SK-N-SH (cell line): ENCODE data around the gene RXYLT1. TPM values are rescaled to one million over a fixed set of nuclear protein-coding genes. Genes with fewer than 3 reads are reported as not detected.

Experiments used
- CTCF ChIA-PET: fragments of 300-600, 350-600 bp; formaldehyde crosslinking; extraction: SDS; loops from one replicate; lab custom pipeline; 2021; lab: Yijun Ruan, JAX
- POLR2A ChIA-PET: fragments of 350-600 bp; sonication (Branson Sonifier 250); formaldehyde crosslinking; extraction: SDS; loops from one replicate; lab custom pipeline; 2020; ENCODE audit warnings: antibody characterized with exemption, inconsistent platforms; lab: Yijun Ruan, JAX
- DNase-seq: peaks from one replicate; pipeline ENCODE4 v3.0.0; 2012
- H2AFZ ChIP-seq: fragments of 200-600 bp; sonication (generic); 2 replicates; pipeline ENCODE4 v1.8.1; 2016; ENCODE audit warnings: antibody characterized with exemption, mild to moderate bottlenecking, low read depth
- H3F3A ChIP-seq: fragments of 200-600 bp; sonication (generic); replicated peaks from 2 replicates; pipeline ENCODE3; 2016; ENCODE audit warnings: antibody characterized with exemption, mild to moderate bottlenecking; ENCODE audit not compliant: insufficient read depth
- H3K27ac ChIP-seq, 2 experiments: fragments of 200-500 bp in 1 of 2; fragments of 200-600 bp in 1 of 2; sonication (Bioruptor generic) in 1 of 2; sonication (generic), shearing (Covaris generic) in 1 of 2; 2 replicates each; pipeline versions ENCODE4 v1.5.1 to v1.6.1; 2014 to 2016; ENCODE audit warnings: low read depth in 2 of 2, inconsistent platforms in 1 of 2, low read length in 1 of 2, mild to moderate bottlenecking in 1 of 2, mixed read lengths in 1 of 2
- H3K27me3 ChIP-seq: fragments of 200-600 bp; sonication (generic), shearing (Covaris generic); 2 replicates; pipeline ENCODE4 v1.6.1; 2016; ENCODE audit warnings: mixed run types; ENCODE audit not compliant: insufficient read depth
- H3K36me3 ChIP-seq, 2 experiments: fragments of 200-500 bp in 1 of 2; fragments of 200-600 bp in 1 of 2; sonication (Bioruptor generic) in 1 of 2; sonication (generic) in 1 of 2; replicated peaks in 1 of 2; 2 replicates each; pipeline versions ENCODE3 to v1.5.1; 2014 to 2016; ENCODE audit warnings: low read length in 1 of 2, mild to moderate bottlenecking in 1 of 2; ENCODE audit not compliant: insufficient read depth in 2 of 2, control insufficient read depth in 1 of 2
- H3K4me1 ChIP-seq, 2 experiments: fragments of 200-500 bp in 1 of 2; fragments of 200-600 bp in 1 of 2; sonication (Bioruptor generic) in 1 of 2; sonication (generic), shearing (Covaris generic) in 1 of 2; 2 replicates each; pipeline versions ENCODE4 v1.5.1 to v1.6.1; 2014 to 2016; ENCODE audit warnings: low read depth in 1 of 2, low read length in 1 of 2, mixed run types in 1 of 2; ENCODE audit not compliant: insufficient read depth in 2 of 2, control insufficient read depth in 1 of 2
- H3K4me2 ChIP-seq: fragments of 200-600 bp; sonication (generic), shearing (Covaris generic); 2 replicates; pipeline ENCODE4 v1.6.1; 2017; ENCODE audit warnings: mixed run types
- H3K4me3 ChIP-seq, 2 experiments: fragments of 200-500 bp in 1 of 2; fragments of 200-600 bp in 1 of 2; sonication (Bioruptor generic) in 1 of 2; sonication (generic), shearing (Covaris generic) in 1 of 2; 2 replicates each; pipeline versions ENCODE4 v1.5.1 to v1.8.1; 2014 to 2016; ENCODE audit warnings: low read depth in 2 of 2, inconsistent platforms in 1 of 2, low read length in 1 of 2, mild to moderate bottlenecking in 1 of 2, mixed read lengths in 1 of 2, moderate library complexity in 1 of 2
- H3K79me2 ChIP-seq: fragments of 200-600 bp; sonication (generic); 2 replicates; pipeline ENCODE4 v1.8.1; 2017; ENCODE audit warnings: mild to moderate bottlenecking; ENCODE audit not compliant: insufficient read depth
- H3K9ac ChIP-seq: fragments of 200-600 bp; sonication (generic); 2 replicates; pipeline ENCODE4 v1.6.1; 2017; ENCODE audit warnings: mixed run types
- H3K9me2 ChIP-seq: fragments of 200-600 bp; sonication (generic); 2 replicates; pipeline ENCODE4 v1.6.1; 2017; ENCODE audit warnings: mixed run types
- H3K9me3 ChIP-seq: fragments of 200-600 bp; sonication (generic); 2 replicates; pipeline ENCODE4 v1.6.1; 2017; ENCODE audit warnings: mixed run types, mild to moderate bottlenecking, moderate library complexity
- H4K20me1 ChIP-seq: fragments of 200-600 bp; sonication (generic); 2 replicates; pipeline ENCODE4 v1.6.1; 2017; ENCODE audit warnings: mild to moderate bottlenecking, mixed run types; ENCODE audit not compliant: insufficient read depth
- EZH2phosphoT487 ChIP-seq: fragments of 200-600 bp; sonication (generic); IDR thresholded peaks from 2 replicates; pipeline ENCODE4 v1.6.1; 2017; ENCODE audit warnings: low read depth, mixed run types, mild to moderate bottlenecking, antibody characterized with exemption, moderate library complexity, borderline replicate concordance
- FOXM1 ChIP-seq: IDR thresholded peaks from 2 replicates; pipeline ENCODE4 v1.4.0; 2012; ENCODE audit warnings: low read depth, mild to moderate bottlenecking
- GABPA ChIP-seq: IDR thresholded peaks from 2 replicates; pipeline ENCODE4 v1.4.0; 2012; ENCODE audit warnings: low read depth, mild to moderate bottlenecking
- GATA2 ChIP-seq: sonication (generic); formaldehyde crosslinking; IDR thresholded peaks from 2 replicates; pipeline ENCODE4 v1.5.0; 2020; ENCODE audit warnings: mild to moderate bottlenecking, missing genetic modification reagents
- JUND ChIP-seq: IDR thresholded peaks from 2 replicates; pipeline ENCODE4 v1.4.0; 2012
- MEF2A ChIP-seq: IDR thresholded peaks from 2 replicates; pipeline ENCODE4 v1.4.0; 2012; ENCODE audit warnings: low read depth, borderline replicate concordance
- MXI1 ChIP-seq: IDR thresholded peaks from 2 replicates; pipeline ENCODE4 v1.6.1; 2012; ENCODE audit warnings: mild to moderate bottlenecking, low read depth, low read length, improper control_type of control experiment
- NRF1 ChIP-seq: IDR thresholded peaks from 2 replicates; pipeline ENCODE4 v1.6.1; 2012; ENCODE audit warnings: low read depth, mild to moderate bottlenecking, low read length
- POLR2AphosphoS5 ChIP-seq: IDR thresholded peaks from 2 replicates; pipeline ENCODE4 v1.6.1; 2012; ENCODE audit warnings: low read depth, low read length
- RAD21 ChIP-seq: IDR thresholded peaks from 2 replicates; pipeline ENCODE4 v1.6.1; 2012; ENCODE audit warnings: mild to moderate bottlenecking, low read length
- RCOR1 ChIP-seq: fragments of 150-350 bp; IDR thresholded peaks from 2 replicates; pipeline ENCODE4 v1.6.1; 2017; ENCODE audit warnings: antibody characterized with exemption, low read length
- SMC3 ChIP-seq: IDR thresholded peaks from 2 replicates; pipeline ENCODE4 v1.6.1; 2012; ENCODE audit warnings: low read depth, low read length, improper control_type of control experiment
- TEAD4 ChIP-seq: IDR thresholded peaks from 2 replicates; pipeline ENCODE4 v1.4.0; 2012; ENCODE audit warnings: mild to moderate bottlenecking, borderline replicate concordance; ENCODE audit not compliant: insufficient read depth
- YY1 ChIP-seq: IDR thresholded peaks from 2 replicates; pipeline ENCODE4 v1.4.0; 2012; ENCODE audit warnings: low read depth, mild to moderate bottlenecking
- WGBS: methylation state at CpG from one replicate; pipeline ENCODE4 v1.1.6; 2017; ENCODE audit warnings: low lambda C conversion rate; 5-methylcytosine and 5-hydroxymethylcytosine counted together
- polyA plus RNA-seq, 3 experiments: library from polyadenylated mRNA; depleted of rRNA; stranded (reverse); fragments of >200 nt; gene quantifications; 2 replicates each; pipeline ENCODE4 v1.2.3, GENCODE V29; 2012
- TF ChIP-seq, protein P1 (sequence below): fragments of 150-350 bp; IDR thresholded peaks from 2 replicates; pipeline ENCODE4 v1.6.1; 2017; ENCODE audit warnings: antibody characterized with exemption, low read length, low read depth, borderline replicate concordance
- TF ChIP-seq, protein P2 (sequence below): IDR thresholded peaks from 2 replicates; pipeline ENCODE4 v1.4.0; 2012; ENCODE audit warnings: low read depth, borderline replicate concordance
- TF ChIP-seq, protein P3 (sequence below): IDR thresholded peaks from 2 replicates; pipeline ENCODE4 v1.4.0; 2012; ENCODE audit warnings: low read depth, borderline replicate concordance
- TF ChIP-seq, protein P4 (sequence below): IDR thresholded peaks from 2 replicates; pipeline ENCODE4; 2012
- TF ChIP-seq, protein P5 (sequence below): IDR thresholded peaks from 2 replicates; pipeline ENCODE4 v1.4.0; 2012; ENCODE audit warnings: low read depth

RXYLT1 gene
- polyA plus RNA-seq, 1 of the 3 experiments (the other 2 are of a cell fraction), result 10.7 TPM

DNA sequence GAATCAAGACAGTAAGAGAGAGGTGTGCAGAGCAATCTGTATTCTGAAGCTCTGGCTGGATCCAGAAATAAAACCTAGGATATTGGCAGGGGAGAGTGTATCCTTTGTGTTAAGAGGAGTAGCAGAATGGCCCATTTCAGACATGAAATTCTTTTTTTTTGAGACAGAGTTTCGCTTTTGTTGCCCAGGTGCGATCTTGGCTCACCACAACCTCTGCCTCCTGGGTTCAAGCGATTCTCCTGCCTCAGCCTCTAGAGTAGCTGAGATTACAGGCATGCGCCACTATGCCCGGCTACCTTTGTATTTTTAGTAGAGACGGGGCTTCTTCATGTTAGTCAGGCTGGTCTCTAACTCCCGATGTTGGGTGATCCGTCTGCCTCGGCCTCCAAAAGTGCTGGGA is 58.7 kb downstream of the RXYLT1 start (continued):
- TF ChIP-seq, protein P1, sequence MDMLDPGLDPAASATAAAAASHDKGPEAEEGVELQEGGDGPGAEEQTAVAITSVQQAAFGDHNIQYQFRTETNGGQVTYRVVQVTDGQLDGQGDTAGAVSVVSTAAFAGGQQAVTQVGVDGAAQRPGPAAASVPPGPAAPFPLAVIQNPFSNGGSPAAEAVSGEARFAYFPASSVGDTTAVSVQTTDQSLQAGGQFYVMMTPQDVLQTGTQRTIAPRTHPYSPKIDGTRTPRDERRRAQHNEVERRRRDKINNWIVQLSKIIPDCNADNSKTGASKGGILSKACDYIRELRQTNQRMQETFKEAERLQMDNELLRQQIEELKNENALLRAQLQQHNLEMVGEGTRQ, result no peak
- TF ChIP-seq, all 33 proteins: peak for 0

DNA sequence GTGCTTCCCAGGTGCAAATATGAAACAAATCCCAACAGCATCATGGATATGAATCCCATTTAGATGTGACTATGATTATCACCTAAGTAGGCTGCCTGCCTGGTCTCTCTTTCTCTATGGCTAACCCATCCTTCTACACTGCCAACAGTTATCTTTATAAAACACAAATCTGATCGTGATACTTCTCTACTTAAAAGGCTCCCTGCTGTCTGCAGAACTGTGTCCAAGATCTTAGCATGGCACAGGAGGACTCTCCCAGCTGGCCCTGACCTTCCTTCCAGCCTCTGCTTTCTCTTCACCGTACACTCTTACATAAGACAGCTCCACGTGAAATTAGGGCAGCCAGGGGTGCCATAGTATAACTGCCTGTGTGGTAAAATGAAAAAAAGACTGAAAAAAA is 61.3 kb downstream of the RXYLT1 start:
- H3K9me2 ChIP-seq, result no peaks in the 10 kb centered on the region
- WGBS, result 78% methylated on average over 3 of the region's 3 CpGs
- POLR2A ChIA-PET, result no interaction called here
- H3K4me2 ChIP-seq, result no peak overlapping the region
- DNase-seq, result no peak
- no peak for TF ChIP-seq RAD21
- no peak for TF ChIP-seq RCOR1
- no peak for TF ChIP-seq TEAD4
- TF ChIP-seq, protein P2, sequence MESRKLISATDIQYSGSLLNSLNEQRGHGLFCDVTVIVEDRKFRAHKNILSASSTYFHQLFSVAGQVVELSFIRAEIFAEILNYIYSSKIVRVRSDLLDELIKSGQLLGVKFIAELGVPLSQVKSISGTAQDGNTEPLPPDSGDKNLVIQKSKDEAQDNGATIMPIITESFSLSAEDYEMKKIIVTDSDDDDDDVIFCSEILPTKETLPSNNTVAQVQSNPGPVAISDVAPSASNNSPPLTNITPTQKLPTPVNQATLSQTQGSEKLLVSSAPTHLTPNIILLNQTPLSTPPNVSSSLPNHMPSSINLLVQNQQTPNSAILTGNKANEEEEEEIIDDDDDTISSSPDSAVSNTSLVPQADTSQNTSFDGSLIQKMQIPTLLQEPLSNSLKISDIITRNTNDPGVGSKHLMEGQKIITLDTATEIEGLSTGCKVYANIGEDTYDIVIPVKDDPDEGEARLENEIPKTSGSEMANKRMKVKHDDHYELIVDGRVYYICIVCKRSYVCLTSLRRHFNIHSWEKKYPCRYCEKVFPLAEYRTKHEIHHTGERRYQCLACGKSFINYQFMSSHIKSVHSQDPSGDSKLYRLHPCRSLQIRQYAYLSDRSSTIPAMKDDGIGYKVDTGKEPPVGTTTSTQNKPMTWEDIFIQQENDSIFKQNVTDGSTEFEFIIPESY, result no peak
- H3K79me2 ChIP-seq, result peaks cover 17% of the 10 kb centered on the region
- no peak overlapping the region for H3K9ac ChIP-seq
- H2AFZ ChIP-seq, result no peak overlapping the region
- H4K20me1 ChIP-seq, result no peaks in the 10 kb centered on the region
- no peaks in the 10 kb centered on the region for H3K27me3 ChIP-seq
- CTCF ChIA-PET, result interaction anchor here (0.6 to 1.7 kb wide), 7 partner anchors 39 to 839 kb away, joined by 3 to 18 read pairs (median 3); no protein-coding TSS in a partner anchor
- no peak overlapping the region for H3K4me3 ChIP-seq
- peaks cover 0 to 2% of the 10 kb centered on the region in 2 experiments; a peak in 1 of 4 replicates for H3K4me1 ChIP-seq
- no peaks in the 10 kb centered on the region for H3K36me3 ChIP-seq
- no peaks in the 10 kb centered on the region for H3K9me3 ChIP-seq
- H3K27ac ChIP-seq, result no peak overlapping the region
- peaks cover 10% of the 10 kb centered on the region for H3F3A ChIP-seq

DNA sequence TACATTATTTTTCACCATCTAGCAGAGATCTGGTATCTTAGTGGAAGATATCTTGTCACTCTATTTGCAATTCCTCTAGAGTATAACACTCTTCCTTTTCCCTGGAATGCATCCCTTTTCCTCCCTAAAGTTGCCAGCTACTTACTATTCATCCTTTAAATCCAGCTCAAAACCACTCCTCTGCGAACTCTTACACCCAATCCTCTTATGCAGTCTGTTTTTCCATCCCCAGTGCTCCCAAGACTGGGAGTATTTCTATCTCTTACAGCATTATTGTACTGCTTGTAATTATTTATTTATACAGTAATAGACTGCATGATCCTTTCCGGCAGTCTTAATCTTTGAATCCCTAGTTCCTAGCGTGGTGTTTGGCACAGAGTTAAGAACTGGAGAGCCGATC is 61.9 kb downstream of the RXYLT1 start:
- CTCF ChIA-PET, result interaction anchor here (0.6 to 1.7 kb wide), 7 partner anchors 40 to 839 kb away, joined by 3 to 18 read pairs (median 3); no protein-coding TSS in a partner anchor
- no peaks in the 10 kb centered on the region for H3K9me3 ChIP-seq
- H3K79me2 ChIP-seq, result peaks cover 22% of the 10 kb centered on the region
- H3K27ac ChIP-seq, result no peak overlapping the region
- DNase-seq, result no peak
- H3K9me2 ChIP-seq, result no peaks in the 10 kb centered on the region
- H2AFZ ChIP-seq, result no peak overlapping the region
- no peak overlapping the region for H3K9ac ChIP-seq
- WGBS, result 92% methylated on average over 4 of the region's 4 CpGs
- H4K20me1 ChIP-seq, result no peaks in the 10 kb centered on the region
- no peak overlapping the region for H3K4me3 ChIP-seq
- no peaks in the 10 kb centered on the region for H3K36me3 ChIP-seq
- POLR2A ChIA-PET, result no interaction called here
- peaks cover 10% of the 10 kb centered on the region for H3F3A ChIP-seq
- peaks cover 0 to 7% of the 10 kb centered on the region in 2 experiments; a peak in 1 of 4 replicates for H3K4me1 ChIP-seq
- no peak overlapping the region for H3K4me2 ChIP-seq
- H3K27me3 ChIP-seq, result no peaks in the 10 kb centered on the region
- TF ChIP-seq NRF1 (no peak), POLR2AphosphoS5 (no peak), TEAD4 (no peak), SMC3 (no peak), GABPA (no peak), MXI1 (no peak), MEF2A (no peak), RAD21 (no peak), JUND (no peak), EZH2phosphoT487 (no peak), GATA2 (CRISPR knock-in tag) (no peak), YY1 (no peak), FOXM1 (no peak)
- TF ChIP-seq, protein P3, sequence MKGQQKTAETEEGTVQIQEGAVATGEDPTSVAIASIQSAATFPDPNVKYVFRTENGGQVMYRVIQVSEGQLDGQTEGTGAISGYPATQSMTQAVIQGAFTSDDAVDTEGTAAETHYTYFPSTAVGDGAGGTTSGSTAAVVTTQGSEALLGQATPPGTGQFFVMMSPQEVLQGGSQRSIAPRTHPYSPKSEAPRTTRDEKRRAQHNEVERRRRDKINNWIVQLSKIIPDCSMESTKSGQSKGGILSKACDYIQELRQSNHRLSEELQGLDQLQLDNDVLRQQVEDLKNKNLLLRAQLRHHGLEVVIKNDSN, result no peak
- TF ChIP-seq, protein P4, sequence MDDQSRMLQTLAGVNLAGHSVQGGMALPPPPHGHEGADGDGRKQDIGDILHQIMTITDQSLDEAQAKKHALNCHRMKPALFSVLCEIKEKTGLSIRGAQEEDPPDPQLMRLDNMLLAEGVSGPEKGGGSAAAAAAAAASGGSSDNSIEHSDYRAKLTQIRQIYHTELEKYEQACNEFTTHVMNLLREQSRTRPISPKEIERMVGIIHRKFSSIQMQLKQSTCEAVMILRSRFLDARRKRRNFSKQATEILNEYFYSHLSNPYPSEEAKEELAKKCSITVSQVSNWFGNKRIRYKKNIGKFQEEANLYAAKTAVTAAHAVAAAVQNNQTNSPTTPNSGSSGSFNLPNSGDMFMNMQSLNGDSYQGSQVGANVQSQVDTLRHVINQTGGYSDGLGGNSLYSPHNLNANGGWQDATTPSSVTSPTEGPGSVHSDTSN, result no peak
- TF ChIP-seq, protein P2, result no peak
- TF ChIP-seq, protein P5, sequence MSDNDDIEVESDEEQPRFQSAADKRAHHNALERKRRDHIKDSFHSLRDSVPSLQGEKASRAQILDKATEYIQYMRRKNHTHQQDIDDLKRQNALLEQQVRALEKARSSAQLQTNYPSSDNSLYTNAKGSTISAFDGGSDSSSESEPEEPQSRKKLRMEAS, result no peak
